Neural cell (in vitro differentiated cells): ENCODE data around the gene EPS8L2. TPM values are rescaled to one million over a fixed set of nuclear protein-coding genes. Genes with fewer than 3 reads are reported as not detected.

ENCODE experiments used
- H2AFZ ChIP-seq: fragments of 200-600, 300-800 bp; sonication (generic), shearing (Covaris generic); 2 replicates; pipeline ENCODE4 v1.6.0; 2014; ENCODE audit warnings: low read depth, mild to moderate bottlenecking, antibody characterized with exemption, low read length, moderate library complexity
- H3F3A ChIP-seq: fragments of 200-600 bp; shearing (Covaris generic); 2 replicates; pipeline ENCODE4 v1.6.1; 2016; ENCODE audit warnings: mild to moderate bottlenecking, moderate library complexity, mixed read lengths, antibody characterized with exemption, low read length; ENCODE audit not compliant: insufficient read depth, poor library complexity, severe bottlenecking
- H3K27ac ChIP-seq: fragments of 200-600, 300-800 bp; sonication (generic), shearing (Covaris generic); 2 replicates; pipeline ENCODE4 v1.5.1; 2014; ENCODE audit warnings: mild to moderate bottlenecking, low read length, moderate library complexity
- H3K27me3 ChIP-seq: fragments of 300-800, 200-600 bp; sonication (generic), shearing (Covaris generic); 2 replicates; pipeline ENCODE4 v1.6.0; 2014; ENCODE audit warnings: mild to moderate bottlenecking, low read depth, low read length, moderate library complexity; ENCODE audit not compliant: insufficient read depth
- H3K36me3 ChIP-seq: fragments of 300-800, 200-600 bp; sonication (generic), shearing (Covaris generic); 2 replicates; pipeline ENCODE4 v1.5.1; 2014; ENCODE audit warnings: mild to moderate bottlenecking, antibody characterized with exemption, low read length, moderate library complexity; ENCODE audit not compliant: insufficient read depth
- H3K4me2 ChIP-seq: fragments of 300-800, 200-600 bp; sonication (generic), shearing (Covaris generic); 2 replicates; pipeline ENCODE4 v1.6.0; 2014; ENCODE audit warnings: mild to moderate bottlenecking, low read length
- H3K4me3 ChIP-seq: fragments of 300-800, 200-600 bp; sonication (generic), shearing (Covaris generic); 2 replicates; pipeline ENCODE4 v1.5.1; 2014; ENCODE audit warnings: mild to moderate bottlenecking, low read length, moderate library complexity
- H3K79me2 ChIP-seq: fragments of 200-600 bp; shearing (Covaris generic); replicated peaks from 2 replicates; pipeline ENCODE4 v1.6.0; 2014; ENCODE audit warnings: mild to moderate bottlenecking, low read length, moderate library complexity; ENCODE audit not compliant: insufficient read depth
- H3K9ac ChIP-seq: fragments of 300-800, 200-600 bp; sonication (generic), shearing (Covaris generic); 2 replicates; pipeline ENCODE4 v1.6.1; 2016; ENCODE audit warnings: mild to moderate bottlenecking, low read length, mixed read lengths
- H3K9me2 ChIP-seq: fragments of 200-600 bp; shearing (Covaris generic); 2 replicates; pipeline ENCODE4 v1.6.1; 2016; ENCODE audit warnings: mild to moderate bottlenecking, low read length, mixed read lengths; ENCODE audit not compliant: insufficient read depth
- H3K9me3 ChIP-seq: fragments of 200-600, 300-800 bp; sonication (generic), shearing (Covaris generic); 2 replicates; pipeline ENCODE4 v1.6.1; 2016; ENCODE audit warnings: mild to moderate bottlenecking, mixed run types, low read length, moderate library complexity, mixed read lengths
- H4K20me1 ChIP-seq: fragments of 200-600 bp; shearing (Covaris generic); 2 replicates; pipeline ENCODE4 v1.6.1; 2016; ENCODE audit warnings: mild to moderate bottlenecking, mixed run types; ENCODE audit not compliant: insufficient read depth
- EP300 ChIP-seq: fragments of 450-650 bp; conservative IDR thresholded peaks from 2 replicates; pipeline ENCODE4 v1.6.1; 2014; ENCODE audit warnings: antibody characterized with exemption, mild to moderate bottlenecking, moderate library complexity; ENCODE audit not compliant: poor library complexity, severe bottlenecking
- EZH2 ChIP-seq: fragments of 200-600, 300-800 bp; shearing (Covaris generic), sonication (generic); IDR thresholded peaks from 2 replicates; pipeline ENCODE4 v1.6.1; 2014; ENCODE audit warnings: antibody characterized with exemption, low read length, borderline replicate concordance, mild to moderate bottlenecking; ENCODE audit not compliant: insufficient read depth, poor library complexity, severe bottlenecking
- MXI1 ChIP-seq: fragments of 450-650 bp; conservative IDR thresholded peaks from 2 replicates; pipeline ENCODE4 v1.6.1; 2014; ENCODE audit warnings: antibody characterized with exemption, mild to moderate bottlenecking; ENCODE audit not compliant: poor library complexity, severe bottlenecking
- POLR2AphosphoS5 ChIP-seq: IDR thresholded peaks from 2 replicates; pipeline ENCODE4 v1.6.1; 2012
- RAD21 ChIP-seq: fragments of 450-650 bp; conservative IDR thresholded peaks from 2 replicates; pipeline ENCODE4 v1.6.1; 2014; ENCODE audit warnings: antibody characterized with exemption, mild to moderate bottlenecking, moderate library complexity
- SMC3 ChIP-seq: fragments of 450-650 bp; conservative IDR thresholded peaks from 2 replicates; pipeline ENCODE4 v1.6.1; 2014; ENCODE audit warnings: antibody characterized with exemption, mild to moderate bottlenecking, moderate library complexity; ENCODE audit not compliant: poor library complexity
- TAF1 ChIP-seq: IDR thresholded peaks from 2 replicates; pipeline ENCODE4 v1.6.1; 2012; ENCODE audit warnings: low read depth
- polyA plus RNA-seq: library from polyadenylated mRNA; depleted of rRNA; stranded (reverse); fragments of >200 nt; gene quantifications from 2 replicates; pipeline ENCODE4 v1.2.3, GENCODE V29; 2014
- TF ChIP-seq, protein P1 (sequence below): fragments of 450-650 bp; IDR thresholded peaks from 2 replicates; pipeline ENCODE4 v1.5.1; 2014; ENCODE audit warnings: antibody characterized with exemption, mild to moderate bottlenecking, moderate library complexity; ENCODE audit not compliant: poor library complexity, severe bottlenecking
- TF ChIP-seq, protein P2 (sequence below): IDR thresholded peaks from 2 replicates; pipeline ENCODE4 v1.6.1; 2012; ENCODE audit warnings: borderline replicate concordance

EPS8L2 gene
- polyA plus RNA-seq, 1 donor from 2014 or later: 7.5 TPM

DNA sequence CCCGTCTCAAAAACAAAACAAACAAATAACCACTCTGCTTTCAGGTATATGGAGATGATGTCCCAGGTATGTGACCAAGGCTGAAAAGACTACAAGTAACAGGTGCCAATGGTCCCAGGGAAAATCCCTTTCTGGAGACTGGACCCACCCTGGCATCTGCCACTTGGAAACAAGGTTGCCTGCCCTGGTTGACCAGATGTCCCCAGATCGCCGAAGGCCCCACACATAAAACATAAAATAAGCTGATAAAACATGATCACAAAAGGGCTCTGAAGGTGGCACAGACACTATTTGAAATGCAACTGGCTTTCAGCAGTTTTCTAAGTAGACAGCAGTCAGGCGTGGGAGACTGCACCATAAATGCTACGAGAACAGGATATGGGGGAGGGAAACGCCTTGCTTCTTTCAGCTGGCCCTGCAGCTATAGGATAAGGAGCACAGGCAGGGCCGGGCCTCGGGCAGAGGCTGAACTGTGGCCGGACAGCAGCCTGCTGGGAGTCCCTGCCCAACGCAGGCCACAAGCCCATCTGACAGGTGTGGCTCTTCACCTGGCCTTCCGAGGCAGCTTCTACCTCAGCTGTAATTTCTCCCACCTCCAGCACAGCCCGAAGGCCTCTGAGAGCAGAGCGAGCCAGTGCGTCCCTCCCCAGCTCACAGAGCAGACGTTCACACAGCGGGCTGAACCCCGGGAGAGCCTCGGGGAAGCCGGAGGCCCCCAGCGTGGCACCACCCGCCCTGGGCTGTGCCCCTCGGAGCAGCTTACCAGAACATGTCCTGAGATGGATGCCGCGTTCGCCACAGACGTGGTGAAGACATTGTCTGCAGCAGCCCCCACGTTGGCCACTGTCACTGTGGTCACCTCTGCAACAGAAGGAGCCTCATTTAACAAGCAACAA, 15.0 kb upstream of the EPS8L2 start:
- H3K9me3 ChIP-seq: no peaks in the 10 kb centered on the region
- no peaks in the 10 kb centered on the region for H4K20me1 ChIP-seq
- TF ChIP-seq POLR2AphosphoS5: no peak
- TF ChIP-seq, protein P1, sequence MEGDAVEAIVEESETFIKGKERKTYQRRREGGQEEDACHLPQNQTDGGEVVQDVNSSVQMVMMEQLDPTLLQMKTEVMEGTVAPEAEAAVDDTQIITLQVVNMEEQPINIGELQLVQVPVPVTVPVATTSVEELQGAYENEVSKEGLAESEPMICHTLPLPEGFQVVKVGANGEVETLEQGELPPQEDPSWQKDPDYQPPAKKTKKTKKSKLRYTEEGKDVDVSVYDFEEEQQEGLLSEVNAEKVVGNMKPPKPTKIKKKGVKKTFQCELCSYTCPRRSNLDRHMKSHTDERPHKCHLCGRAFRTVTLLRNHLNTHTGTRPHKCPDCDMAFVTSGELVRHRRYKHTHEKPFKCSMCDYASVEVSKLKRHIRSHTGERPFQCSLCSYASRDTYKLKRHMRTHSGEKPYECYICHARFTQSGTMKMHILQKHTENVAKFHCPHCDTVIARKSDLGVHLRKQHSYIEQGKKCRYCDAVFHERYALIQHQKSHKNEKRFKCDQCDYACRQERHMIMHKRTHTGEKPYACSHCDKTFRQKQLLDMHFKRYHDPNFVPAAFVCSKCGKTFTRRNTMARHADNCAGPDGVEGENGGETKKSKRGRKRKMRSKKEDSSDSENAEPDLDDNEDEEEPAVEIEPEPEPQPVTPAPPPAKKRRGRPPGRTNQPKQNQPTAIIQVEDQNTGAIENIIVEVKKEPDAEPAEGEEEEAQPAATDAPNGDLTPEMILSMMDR: no peak
- TF ChIP-seq EP300: no peak
- TF ChIP-seq SMC3: no peak
- TF ChIP-seq MXI1: no peak
- no peak for TF ChIP-seq TAF1
- TF ChIP-seq, protein P2, sequence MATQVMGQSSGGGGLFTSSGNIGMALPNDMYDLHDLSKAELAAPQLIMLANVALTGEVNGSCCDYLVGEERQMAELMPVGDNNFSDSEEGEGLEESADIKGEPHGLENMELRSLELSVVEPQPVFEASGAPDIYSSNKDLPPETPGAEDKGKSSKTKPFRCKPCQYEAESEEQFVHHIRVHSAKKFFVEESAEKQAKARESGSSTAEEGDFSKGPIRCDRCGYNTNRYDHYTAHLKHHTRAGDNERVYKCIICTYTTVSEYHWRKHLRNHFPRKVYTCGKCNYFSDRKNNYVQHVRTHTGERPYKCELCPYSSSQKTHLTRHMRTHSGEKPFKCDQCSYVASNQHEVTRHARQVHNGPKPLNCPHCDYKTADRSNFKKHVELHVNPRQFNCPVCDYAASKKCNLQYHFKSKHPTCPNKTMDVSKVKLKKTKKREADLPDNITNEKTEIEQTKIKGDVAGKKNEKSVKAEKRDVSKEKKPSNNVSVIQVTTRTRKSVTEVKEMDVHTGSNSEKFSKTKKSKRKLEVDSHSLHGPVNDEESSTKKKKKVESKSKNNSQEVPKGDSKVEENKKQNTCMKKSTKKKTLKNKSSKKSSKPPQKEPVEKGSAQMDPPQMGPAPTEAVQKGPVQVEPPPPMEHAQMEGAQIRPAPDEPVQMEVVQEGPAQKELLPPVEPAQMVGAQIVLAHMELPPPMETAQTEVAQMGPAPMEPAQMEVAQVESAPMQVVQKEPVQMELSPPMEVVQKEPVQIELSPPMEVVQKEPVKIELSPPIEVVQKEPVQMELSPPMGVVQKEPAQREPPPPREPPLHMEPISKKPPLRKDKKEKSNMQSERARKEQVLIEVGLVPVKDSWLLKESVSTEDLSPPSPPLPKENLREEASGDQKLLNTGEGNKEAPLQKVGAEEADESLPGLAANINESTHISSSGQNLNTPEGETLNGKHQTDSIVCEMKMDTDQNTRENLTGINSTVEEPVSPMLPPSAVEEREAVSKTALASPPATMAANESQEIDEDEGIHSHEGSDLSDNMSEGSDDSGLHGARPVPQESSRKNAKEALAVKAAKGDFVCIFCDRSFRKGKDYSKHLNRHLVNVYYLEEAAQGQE: no peak
- no peak for TF ChIP-seq RAD21
- no peak for TF ChIP-seq EZH2
- no peak overlapping the region for H2AFZ ChIP-seq
- H3K4me3 ChIP-seq: no peak overlapping the region
- no peaks in the 10 kb centered on the region for H3K36me3 ChIP-seq
- peaks cover 18% of the 10 kb centered on the region for H3K79me2 ChIP-seq
- H3K9me2 ChIP-seq: no peaks in the 10 kb centered on the region
- no peak overlapping the region for H3K9ac ChIP-seq
- no peak overlapping the region for H3K4me2 ChIP-seq
- H3K27me3 ChIP-seq: no peaks in the 10 kb centered on the region
- no peaks in the 10 kb centered on the region for H3F3A ChIP-seq
- no peak overlapping the region for H3K27ac ChIP-seq

DNA sequence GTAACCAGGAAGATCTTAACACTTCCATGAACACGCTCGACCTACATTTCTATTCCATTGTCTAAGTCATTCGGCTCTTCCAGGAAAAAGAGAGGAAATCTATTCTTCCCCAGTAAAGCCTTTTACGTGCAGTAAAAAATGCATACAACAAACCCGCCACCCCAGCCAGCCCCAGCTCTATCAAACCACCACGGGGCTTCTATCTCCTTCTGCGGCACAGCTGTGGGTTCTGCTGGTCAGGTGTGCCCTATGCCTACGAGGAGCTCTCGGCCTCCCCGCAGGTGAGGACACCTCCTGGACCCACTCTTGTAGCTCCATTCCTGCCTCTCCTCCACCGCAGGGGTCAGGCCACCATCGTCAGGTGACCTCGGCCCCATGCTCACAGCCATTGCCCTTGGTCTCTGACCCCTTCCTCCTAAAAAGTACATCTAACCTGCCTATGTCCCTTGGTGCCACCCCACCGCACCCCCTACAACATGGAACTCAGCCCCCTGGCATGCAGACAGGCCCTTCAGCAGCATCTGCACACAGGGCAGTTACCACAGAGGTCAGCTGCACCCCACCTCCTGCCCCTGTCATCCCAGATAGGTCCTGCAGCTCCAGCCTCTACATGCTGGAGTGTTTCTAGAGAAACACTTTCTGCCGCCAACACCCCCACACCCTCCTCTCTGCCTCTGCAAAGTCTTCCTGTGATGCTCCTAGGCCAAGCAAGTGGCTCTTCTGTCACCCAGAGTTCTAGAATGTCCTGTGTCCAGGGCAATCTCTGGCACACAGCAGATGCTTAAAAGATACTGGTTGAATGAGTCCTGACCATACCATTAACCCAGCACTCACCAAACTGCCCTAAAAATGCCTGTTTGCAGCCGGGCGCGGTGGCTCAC, 14.1 kb upstream of the EPS8L2 start:
- no peak overlapping the region for H3K4me3 ChIP-seq
- H3K27ac ChIP-seq: no peak overlapping the region
- no peaks in the 10 kb centered on the region for H3K27me3 ChIP-seq
- TF ChIP-seq, protein P2: no peak
- TF ChIP-seq RAD21 (no peak), EP300 (no peak), SMC3 (no peak), POLR2AphosphoS5 (no peak), TAF1 (no peak), EZH2 (no peak)
- TF ChIP-seq, protein P1: no peak
- H2AFZ ChIP-seq: no peak overlapping the region
- no peak overlapping the region for H3K4me2 ChIP-seq
- peaks cover 23% of the 10 kb centered on the region for H3K79me2 ChIP-seq
- H3F3A ChIP-seq: no peaks in the 10 kb centered on the region
- no peaks in the 10 kb centered on the region for H3K9me2 ChIP-seq
- H4K20me1 ChIP-seq: no peaks in the 10 kb centered on the region
- no peaks in the 10 kb centered on the region for H3K9me3 ChIP-seq
- no peak overlapping the region for H3K9ac ChIP-seq
- H3K36me3 ChIP-seq: no peaks in the 10 kb centered on the region
